Measurements from ENCODE around the gene PICALM.

PICALM gene

DNA sequence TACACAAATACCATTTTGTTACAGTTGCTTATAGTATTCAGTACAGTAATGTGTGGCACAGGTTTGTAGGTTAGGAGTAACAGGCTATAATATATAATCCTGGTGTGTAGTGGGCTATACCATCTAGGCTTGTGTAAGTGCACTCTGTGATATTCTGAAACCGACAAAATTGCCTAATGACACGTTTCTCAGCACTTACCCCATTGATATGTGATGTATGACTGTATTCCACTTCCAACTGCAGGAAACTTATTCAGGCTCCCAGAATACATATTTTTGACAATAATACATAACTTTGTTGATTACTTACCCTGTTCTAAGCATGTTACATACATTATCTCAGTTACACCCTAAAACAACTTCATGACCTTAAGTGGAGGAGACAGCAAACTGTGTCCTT, 5.1 kb upstream of the PICALM start:
- DNase-seq (ENCODE audit: low read depth), result no peak

DNA sequence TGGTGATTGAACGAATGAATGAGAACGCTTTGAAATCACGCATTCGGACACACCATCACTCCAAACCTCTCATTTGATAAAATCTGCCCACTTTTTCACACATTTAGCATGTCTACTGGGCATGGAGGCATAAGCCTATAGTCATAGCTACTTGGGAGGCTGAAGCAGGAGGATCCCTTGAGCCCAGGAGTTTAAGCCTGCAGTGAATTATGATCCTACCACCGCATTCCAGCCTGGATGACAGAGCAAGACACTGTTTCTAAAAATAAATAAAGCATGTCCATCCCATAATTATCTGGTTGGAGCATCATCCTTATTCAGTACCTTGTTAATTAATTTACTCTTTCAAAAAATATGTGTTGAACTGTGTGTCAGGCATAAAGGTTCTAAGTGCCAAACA, 3.3 kb upstream of the PICALM start:
- DNase-seq (ENCODE audit: low read depth), result no peak

DNA sequence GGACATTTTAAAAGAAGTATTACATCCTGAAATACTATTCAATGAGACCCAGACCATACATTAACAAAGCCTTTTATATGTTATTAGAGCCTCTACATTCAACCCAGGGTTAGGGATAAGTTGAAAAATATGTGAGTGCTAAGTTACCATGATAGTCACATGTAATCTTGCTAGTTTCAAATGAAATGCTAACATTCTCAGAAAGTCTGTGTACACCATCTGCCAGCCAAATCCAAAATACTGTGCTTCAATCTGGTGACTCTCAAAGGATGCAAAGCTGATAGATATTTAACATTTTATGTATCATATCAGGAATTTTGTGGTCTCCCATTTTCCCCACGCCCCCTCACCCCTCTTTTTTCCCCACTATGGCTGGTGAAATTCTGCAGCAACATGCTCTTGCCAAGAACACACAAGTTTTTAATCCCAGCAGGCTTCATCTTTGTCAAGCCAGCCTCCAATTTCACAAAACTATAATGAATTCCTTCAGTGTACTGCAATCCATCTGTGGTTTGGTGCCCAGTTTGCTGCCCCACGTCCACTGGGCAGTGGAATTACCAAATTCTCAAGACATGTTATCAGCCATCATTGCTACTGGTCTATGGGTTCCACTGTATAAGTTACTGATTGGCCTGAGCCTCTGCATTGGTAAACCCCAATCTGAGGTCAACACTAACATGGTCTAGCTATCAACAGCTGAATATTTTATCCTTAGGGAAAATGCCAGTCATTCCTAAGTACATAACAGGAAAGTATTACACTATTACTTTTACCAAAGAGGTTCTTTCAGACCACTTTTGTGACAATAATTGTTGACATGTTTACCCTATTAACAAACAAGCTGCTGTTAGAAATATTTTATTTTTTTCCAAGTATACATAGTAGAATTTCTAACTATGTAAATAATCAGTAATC, 1.5 kb upstream of the PICALM start:
- DNase-seq (ENCODE audit: low read depth), result no peak

DNA sequence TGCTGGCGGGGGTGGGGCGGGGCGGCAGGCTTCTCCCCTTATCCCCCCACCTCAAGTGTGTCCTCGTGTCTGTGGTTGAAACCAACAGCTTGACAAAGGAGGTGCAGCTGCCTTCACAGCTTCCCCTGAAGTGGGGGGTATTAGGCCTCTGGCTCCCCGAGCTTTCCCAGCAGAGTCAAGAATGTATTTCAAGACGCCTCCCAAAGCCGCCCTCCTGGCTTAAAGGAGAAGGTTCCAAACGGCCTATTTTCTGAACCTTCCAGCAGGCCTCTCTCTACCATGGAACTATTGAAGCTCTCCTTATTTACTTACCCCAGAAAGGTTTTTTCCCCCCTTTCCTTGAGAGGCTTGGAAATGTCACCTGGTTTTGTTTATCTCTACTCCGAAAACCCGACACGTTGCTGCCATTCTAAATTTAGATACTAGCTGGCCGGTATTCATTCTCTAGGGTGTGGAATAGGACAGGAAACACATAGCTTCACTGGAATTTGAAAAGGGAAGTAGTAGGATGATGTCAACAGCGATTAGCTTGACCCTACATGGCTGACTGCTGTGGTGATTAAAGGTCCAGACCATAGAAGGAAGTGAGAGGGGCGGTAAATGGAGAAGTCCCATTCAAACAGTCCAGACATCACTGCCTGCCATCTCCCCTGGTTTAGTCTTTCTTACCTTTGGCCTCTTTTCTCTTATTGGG, 671 bp upstream of the PICALM start:
- DNase-seq (ENCODE audit: low read depth), result no peak

DNA sequence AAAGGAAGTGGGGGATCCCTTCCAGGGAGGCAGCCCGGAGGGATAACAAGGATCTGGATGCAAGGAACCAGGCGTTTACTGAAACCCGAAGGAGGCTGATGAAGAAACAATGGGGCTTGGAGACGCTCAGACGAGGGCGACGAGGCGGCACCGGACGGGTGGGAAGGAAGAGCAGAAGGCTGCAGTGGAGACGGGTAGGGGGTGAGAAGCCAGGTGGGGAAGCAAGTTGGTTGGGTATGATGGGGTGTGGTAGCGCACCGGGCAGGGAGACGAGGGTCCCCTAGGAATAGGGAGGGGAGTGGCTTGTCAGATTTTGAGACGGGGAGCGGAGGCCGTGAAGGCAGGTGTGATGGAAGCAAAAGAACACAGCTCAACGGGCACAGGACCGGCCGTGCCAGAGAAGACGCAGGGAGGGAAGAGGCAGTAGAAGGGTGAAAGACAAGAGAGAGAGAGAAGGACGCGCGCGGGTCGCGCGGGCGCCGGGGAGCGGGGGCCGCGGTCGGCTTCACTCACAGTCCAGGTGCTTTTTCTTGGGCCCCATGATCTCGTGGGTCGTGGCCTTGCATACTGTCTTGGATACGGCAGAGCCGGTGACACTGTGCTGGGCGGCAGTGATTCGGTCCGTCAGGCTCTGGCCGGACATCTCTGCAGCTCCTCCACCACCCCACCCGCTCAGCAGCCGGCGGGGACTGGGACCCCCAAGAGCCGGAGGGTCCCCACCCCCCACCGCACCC, 579 bp downstream of the PICALM start:
- DNase-seq (ENCODE audit: low read depth), result peak; percentile 16

DNA sequence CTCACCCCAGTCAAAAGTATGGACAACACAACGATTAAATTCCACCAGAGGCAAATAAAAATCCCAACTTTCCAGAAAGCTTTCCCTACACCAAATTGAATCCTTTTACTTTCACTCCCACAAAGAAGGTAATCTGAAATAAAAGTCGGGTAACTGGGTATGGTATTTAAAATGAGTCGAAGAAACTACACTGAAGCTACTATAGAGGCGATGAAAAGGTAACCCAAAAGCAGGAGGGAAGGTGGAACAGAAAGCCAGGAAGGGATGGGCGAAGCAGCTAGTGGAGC, 1.1 kb downstream of the PICALM start:
- DNase-seq (ENCODE audit: low read depth), result no peak

DNA sequence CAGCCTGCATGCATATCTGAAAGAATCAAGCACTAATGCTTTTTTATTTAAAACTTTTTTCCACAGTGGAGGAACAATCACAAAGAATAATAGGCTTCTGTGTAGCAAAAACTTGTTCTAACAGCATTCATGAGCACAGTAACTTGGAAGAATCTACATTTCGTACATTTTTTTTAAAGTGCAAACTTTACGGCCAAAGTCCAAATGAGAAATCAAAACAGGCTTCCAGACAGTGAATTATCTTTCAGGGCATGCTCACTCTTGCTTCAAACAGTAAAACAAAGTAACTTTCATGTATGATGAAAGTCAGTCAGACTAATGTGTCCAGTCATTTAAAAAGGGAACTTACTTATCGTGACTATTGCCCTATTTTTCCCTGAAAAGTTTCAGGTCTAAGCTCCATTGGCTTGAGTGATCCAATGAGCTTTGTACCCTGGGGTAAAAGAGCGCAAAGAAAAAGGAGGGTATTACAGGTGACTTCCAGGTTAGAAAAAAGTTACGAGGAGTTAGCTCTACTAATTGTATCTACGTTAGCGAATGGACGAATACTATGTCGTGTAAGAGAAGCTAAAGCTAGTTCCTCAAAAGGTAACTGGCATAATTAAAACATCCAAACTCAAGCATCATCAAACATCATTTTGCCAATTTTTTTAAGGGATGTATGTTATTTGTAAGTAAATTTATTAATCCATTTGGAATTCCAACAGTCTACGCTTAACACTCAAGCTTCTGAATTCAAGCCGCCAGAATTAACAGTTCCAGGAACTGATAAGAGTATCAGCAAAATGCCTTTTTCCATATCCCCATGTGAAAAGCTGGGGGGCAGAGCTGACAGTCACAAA, 1.7 kb downstream of the PICALM start:
- DNase-seq (ENCODE audit: low read depth), result no peak

DNA sequence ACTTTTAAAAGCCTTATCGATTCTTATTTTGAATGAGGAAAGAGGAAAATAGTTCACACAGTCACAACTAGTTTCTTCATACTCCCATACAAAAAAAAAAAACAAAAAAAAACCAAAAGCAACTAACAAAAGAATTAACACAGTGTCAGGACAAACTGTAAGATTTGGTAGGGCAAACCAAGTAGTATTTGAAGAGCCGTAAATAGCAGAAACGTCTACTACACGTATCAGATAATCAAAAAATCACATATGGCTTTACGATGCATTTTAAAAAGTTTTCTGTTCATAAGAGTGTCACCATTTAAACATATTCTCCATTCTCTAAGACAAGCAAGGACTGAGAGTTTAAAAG, 2.3 kb downstream of the PICALM start:
- DNase-seq (ENCODE audit: low read depth), result no peak

DNA sequence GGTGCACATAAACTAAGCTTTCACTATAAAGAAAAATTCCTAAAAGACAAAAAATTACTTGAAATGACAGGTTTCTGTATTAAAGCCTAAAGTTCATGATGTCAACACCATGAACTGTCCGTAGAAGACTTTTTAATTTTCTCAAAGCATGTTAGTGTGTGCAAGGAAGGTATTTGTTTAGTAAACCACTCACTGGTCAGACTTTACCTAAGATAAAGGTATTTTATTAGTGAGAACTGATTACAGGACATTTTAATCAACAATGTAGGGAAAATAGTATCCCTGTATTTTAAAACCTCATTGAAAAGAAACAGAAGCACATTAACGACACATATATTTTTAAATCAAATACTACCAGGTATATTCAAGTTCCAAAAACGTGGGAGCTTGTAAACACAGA, 2.9 kb downstream of the PICALM start:
- DNase-seq (ENCODE audit: low read depth), result no peak

DNA sequence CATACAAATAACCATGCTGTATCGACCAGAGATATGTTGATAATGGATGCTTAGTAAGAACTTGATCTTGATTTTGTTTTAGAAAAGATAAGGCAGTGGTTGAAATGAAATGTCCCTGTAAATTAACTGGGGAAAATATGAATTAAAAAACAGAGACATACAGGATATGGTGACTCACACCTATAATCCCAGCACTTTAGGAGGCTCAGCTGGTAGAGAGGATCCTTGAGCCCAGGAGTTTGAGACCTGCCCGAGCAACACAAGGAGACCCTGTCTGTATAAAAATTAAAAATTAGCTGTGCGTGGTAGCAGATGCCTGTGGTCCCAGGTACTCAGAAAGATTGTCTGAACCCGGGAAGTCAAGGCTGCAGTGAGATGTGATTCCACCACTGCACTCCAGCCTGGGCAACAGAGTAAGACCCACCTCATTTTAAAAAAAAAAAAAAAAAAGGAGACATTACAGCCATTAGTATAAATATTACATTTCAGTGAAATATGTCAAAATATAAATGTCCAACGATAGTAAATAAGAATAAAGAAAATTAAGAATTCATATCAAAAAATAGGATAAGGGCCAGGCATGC, 4.6 kb downstream of the PICALM start:
- no peak for DNase-seq (ENCODE audit: low read depth)

DNA sequence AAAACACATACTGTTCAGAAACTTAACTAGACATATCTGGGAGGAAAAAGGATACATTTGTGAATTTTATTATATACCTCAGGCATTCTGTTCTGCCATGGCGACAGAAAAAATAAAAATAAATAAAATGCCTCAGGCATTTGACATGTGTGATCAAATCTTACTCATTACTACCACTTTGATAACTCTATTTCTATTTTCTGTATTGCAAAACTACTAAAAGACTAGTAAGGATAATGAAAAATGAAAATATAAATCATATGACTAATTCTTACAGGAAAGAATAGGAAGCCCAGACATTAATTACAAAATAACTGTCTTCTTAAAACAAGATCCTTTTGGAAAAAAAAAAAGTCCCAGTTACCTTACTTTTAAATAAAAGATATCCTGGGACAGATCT, 5.3 kb downstream of the PICALM start:
- DNase-seq (ENCODE audit: low read depth), result no peak

DNA sequence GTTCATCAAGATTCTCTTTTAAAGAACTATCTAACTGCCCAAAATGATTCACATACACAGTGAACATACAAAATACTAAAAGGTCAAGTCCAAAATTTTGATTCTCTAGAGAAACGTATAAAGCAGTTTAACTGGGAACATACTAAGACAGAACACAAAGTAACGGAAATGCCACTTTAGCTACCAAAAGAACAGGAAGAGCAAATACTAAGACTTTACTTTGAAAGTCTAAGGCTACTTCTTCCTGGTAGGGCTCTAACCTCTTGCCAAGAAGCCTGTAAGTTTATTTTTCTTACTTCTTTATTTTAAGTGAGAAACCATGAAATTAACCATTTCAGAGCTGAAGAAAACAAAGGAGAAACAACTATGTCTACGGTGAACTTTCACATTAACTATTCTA, 6.2 kb downstream of the PICALM start:
- DNase-seq (ENCODE audit: low read depth), result no peak

DNA sequence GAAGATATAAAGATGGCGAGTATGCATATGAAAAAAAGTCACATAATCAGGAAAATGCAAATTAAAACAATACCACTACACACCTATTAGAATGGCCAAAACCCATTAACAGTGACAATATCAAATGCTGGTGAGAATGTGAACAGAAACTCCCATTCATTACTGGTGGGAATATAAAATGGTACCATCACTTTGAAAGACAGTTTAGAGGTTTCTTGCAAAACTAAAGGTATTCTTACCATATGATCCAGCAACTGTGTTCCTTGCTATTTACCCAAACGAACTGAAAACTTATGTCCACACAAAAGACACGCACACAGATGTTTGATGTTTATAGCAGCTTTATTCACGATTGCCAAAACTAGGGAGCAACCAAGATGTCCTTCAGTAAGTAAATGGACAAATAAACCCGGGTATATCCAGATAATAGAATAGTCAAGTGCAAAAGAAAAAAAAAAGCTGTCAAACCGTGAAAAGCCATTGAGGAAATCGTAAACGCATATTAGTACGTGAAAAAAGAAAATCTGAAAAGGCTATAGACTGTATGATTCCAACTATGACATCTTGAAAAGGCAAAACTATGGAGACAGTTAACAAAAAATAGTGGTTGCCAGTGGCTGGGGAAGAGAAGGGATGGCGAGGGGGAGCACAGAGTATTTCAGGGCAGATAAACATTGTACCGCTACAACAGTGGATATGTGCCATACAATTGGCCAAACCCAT, 7.2 kb downstream of the PICALM start:
- DNase-seq (ENCODE audit: low read depth), result no peak

DNA sequence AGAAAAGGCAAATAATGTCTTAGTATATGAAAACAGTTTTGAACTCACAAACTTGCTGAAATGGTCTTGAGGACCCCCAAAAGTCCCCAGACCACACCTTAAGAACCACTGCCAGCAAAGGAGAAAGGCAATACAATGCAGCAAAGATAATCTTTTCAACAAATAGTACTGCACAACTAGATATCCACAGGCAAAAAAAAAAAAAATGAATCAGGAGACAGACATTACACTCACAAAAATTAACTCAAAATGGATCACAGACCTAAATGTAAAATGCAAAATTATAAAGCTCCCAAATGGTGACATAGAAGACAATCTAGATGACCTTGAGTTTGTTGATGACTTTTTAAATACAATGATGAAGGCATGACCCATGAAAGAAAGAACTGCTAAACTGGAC, 8.3 kb downstream of the PICALM start:
- no peak for DNase-seq (ENCODE audit: low read depth)

DNA sequence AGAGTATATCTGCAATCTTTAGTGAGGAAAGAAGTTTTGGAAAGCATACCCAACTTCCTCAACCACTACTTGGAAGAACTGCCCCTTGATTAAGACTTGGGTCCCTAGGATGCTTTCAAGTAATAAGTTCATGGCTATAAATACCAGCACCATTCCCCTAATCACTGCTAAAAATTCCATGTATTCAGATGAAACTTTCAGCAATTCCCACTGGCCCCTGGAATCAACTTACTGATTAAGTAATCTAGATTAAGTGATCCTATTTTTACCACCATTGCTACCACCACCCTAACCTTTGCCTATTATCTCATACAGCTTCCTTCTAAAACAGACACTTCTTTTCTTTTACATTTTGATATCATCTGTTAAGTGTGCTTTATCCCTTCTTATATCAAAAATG, 10.5 kb downstream of the PICALM start:
- DNase-seq (ENCODE audit: low read depth), result no peak

DNA sequence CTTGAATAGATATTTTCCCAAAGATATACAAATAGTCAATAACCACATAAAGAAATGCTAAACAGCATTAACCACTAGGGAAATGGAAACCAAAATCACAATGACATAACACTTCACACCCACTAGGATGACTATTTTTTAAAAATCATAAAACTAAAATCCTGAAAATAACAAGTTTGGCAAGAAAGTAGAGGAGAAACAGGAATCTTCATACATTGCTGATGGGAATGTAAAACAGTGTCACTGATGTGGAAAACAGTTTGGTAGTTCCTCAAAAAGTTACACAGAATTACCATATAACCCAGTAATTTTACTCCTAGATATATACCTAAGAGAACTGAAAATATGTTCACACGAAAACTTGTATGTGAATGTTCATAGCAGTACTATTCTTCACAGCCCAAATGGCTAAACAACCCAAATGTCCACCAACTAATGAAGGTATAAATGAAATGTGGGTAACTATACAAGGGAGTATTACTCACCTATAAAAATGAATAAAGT, 12.5 kb downstream of the PICALM start:
- DNase-seq (ENCODE audit: low read depth), result no peak

DNA sequence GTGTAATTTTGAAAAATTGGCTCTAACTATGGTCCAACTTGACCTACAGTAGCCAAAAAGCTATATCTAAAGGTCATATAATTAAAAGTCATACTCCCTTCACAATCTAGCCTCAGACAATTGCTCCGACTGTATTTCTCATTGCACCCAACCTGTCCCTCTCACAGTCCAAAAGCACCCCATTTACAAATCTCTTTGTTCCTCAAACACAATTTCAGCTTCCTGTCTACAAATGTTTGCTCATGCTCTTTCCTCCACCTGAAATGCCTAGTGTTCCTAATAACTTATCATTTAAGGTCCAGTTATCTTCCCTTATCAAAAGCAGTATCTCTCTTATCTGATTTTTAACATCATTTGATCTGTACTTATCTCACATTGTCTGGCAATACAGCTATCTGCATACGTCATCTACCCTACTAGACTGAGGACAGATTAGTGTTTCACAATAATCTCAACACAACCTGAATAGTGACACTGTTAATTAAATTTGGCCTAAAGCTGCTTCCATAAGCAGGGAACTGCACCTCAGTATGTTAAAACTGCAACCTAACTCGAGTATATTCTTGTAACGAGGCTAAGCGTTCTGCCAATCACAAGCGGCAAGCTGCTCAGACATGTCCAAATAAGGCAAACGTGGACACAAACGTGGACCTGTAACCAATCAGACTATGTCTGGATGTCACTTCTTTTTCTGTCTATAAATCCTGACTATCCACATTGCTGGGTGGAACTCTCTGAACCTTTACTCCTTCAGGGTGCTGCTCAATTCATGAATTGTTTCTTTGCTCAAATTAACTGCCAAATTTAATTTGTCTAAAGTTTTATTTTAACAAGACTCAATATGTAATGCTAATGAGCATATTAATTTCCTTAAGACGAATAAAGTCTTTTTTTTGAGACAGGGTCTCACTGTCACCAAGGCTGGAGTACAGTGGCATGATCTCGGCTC, 15.9 kb downstream of the PICALM start:
- no peak for DNase-seq (ENCODE audit: low read depth)

DNA sequence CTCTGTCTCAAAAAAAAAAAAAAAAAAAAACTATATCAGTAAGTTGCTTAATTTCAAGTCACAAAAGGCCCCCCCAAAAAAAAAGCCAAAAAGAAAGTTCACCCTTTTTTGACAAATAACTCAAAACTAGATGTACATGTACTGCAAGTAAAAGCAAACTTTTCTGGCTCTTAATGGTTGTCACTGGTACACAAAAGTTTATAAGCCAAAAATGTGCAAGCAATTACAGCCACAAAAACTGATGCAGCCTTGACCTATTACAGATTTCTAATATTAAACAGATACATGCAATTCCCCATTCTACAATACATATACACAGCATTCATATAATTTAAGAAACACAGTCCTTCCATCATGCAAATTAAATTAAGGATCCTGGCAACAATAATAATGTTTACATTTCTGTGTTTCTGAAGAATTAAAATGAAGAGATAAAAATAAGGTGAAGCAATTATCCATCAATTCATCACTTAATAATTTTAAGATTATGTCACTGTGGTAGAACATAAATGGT, 18.6 kb downstream of the PICALM start:
- no peak for DNase-seq (ENCODE audit: low read depth)

DNA sequence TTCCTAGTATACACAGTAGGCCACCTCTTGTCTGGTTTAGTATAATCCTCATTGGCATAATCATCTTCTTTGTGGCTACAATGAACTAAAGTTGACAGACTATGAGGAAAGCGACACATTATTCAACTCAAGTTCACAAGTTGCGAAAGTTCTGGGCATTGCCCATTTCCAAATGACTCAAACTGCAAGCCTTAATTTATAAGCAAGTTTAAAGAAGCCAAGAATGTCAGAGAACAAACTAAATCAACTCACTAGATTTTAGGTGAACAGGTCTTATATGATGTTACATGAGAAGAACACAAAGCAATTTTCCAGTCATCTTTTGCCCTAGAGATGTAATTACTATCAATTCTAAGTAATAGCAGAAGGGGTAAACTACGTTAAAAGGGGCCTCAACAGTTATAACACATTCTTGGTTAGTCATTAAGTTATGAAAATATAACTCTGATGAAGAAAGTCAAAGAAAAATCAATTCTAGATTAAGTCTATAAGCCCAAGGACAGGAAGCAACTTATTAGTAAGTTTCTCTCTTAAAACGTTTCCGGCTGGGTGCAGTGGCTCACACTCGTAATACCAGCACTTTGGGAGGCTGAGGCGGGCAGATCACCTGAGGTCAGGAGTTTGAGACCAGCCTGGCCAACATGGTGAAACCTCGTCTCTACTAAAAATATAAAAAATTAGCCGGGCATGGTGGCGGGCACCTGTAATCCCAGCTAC, 21.5 kb downstream of the PICALM start:
- no peak for DNase-seq (ENCODE audit: low read depth)
